Testis (tissue), 2 donors: Measurements from ENCODE around the gene C2orf42.

Source experiments
- POLR2A ChIP-seq: fragments of 450-650 bp; IDR thresholded peaks from one replicate; pipeline ENCODE4 v1.6.1; 2017; ENCODE audit warnings: antibody characterized with exemption, mild to moderate bottlenecking, moderate library complexity
- TF ChIP-seq, protein P1 (sequence below), 3 experiments: fragments of 450-650 bp in 2 of 3; fragments of 200-600 bp in 1 of 3; sonication (generic) in 1 of 3; IDR thresholded peaks; one replicate each; pipeline ENCODE4 v1.5.1; 2016 to 2019; ENCODE audit warnings: antibody characterized with exemption in 3 of 3, mild to moderate bottlenecking in 2 of 3, moderate library complexity in 1 of 3

DNA sequence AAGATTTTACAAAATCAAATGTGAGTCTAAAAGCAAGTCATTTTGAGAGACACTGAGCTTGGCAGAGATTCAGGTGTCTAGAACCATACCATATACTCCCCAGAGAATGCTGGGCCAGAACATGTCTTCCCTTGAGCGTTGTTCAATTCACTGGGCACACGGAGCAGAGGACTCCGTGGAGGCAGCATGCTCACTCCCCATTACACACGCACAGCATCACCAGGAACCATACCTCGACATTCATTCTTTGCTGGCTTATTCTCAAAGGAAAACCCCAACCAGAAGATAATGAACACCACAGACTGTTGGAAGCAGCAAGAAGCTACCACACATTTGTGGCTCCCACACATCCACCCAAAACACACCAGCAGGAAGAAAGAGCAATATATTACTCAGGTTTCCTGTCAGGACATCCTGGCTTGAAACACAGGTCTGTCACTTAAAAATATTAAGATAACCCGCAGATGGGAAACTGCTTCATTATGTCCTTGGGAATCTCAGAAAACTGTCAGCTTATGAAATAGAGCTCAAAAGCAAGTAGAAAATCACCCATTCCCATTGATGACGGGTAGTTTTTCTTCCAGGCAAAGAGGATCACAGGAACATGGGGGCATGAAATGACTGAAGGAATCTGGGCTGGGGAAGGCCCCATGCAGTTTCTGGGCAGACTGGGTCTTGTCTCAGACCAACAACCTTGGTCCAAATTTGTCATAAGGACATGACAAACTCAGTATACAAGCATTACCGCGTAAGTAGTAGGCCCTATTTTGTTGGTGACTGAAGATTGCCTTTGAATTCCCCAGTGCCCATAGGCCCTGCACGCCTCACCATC lies 57.1 kb downstream of the C2orf42 start:
- TF ChIP-seq, protein P1, sequence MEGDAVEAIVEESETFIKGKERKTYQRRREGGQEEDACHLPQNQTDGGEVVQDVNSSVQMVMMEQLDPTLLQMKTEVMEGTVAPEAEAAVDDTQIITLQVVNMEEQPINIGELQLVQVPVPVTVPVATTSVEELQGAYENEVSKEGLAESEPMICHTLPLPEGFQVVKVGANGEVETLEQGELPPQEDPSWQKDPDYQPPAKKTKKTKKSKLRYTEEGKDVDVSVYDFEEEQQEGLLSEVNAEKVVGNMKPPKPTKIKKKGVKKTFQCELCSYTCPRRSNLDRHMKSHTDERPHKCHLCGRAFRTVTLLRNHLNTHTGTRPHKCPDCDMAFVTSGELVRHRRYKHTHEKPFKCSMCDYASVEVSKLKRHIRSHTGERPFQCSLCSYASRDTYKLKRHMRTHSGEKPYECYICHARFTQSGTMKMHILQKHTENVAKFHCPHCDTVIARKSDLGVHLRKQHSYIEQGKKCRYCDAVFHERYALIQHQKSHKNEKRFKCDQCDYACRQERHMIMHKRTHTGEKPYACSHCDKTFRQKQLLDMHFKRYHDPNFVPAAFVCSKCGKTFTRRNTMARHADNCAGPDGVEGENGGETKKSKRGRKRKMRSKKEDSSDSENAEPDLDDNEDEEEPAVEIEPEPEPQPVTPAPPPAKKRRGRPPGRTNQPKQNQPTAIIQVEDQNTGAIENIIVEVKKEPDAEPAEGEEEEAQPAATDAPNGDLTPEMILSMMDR (IDR thresholded peaks at IDR 0.05): no peak
- TF ChIP-seq POLR2A: no peak
